Lung (tissue), 12 donors: Measurements from ENCODE around the gene TP53RK. TPM values are rescaled to one million over a fixed set of nuclear protein-coding genes. Genes with fewer than 3 reads are reported as not detected.

Experiments used
- ATAC-seq: fragments of 200-7000 bp; cut with Tn5 transposase; one replicate; pipeline ENCODE4 v1.9.1; 2020; ENCODE audit warnings: moderate number of reproducible peaks; ENCODE audit not compliant: insufficient read depth, low FRiP score
- DNase-seq, 3 donors: peaks; one replicate each; pipeline ENCODE4 v3.0.0-alpha.2; 2013 to 2017
- H3K27ac ChIP-seq, 2 donors: one replicate each; pipeline ENCODE4 v1.5.1; 2013; ENCODE audit warnings: mild to moderate bottlenecking in 2 of 2, moderate library complexity in 2 of 2, control low read depth in 1 of 2, inconsistent platforms in 1 of 2, low read depth in 1 of 2, low read length in 1 of 2
- H3K27me3 ChIP-seq, 3 donors: one replicate each; pipeline ENCODE4 v1.5.1; 2013; ENCODE audit warnings: low read length in 2 of 3; ENCODE audit not compliant: control insufficient read depth in 3 of 3, insufficient read depth in 3 of 3
- H3K36me3 ChIP-seq, 4 donors: one replicate each; pipeline ENCODE4 v1.5.1; 2013; ENCODE audit warnings: low read length in 4 of 4, mild to moderate bottlenecking in 1 of 4, moderate library complexity in 1 of 4; ENCODE audit not compliant: control insufficient read depth in 4 of 4, insufficient read depth in 4 of 4
- H3K4me1 ChIP-seq, 5 donors: one replicate each; pipeline ENCODE4 v1.5.1; 2013; ENCODE audit warnings: low read length in 5 of 5, mild to moderate bottlenecking in 2 of 5, moderate library complexity in 1 of 5; ENCODE audit not compliant: control insufficient read depth in 5 of 5, insufficient read depth in 5 of 5
- H3K4me3 ChIP-seq: one replicate; pipeline ENCODE4 v1.5.1; 2013; ENCODE audit warnings: mild to moderate bottlenecking, control low read depth, moderate library complexity
- H3K9ac ChIP-seq, 2 donors: one replicate each; pipeline ENCODE4 v1.5.1; 2013; ENCODE audit warnings: low read length in 2 of 2, control low read depth in 1 of 2; ENCODE audit not compliant: insufficient read depth in 1 of 2
- H3K9me3 ChIP-seq, 4 donors: one replicate each; pipeline ENCODE4 v1.5.1; 2013; ENCODE audit warnings: low read length in 3 of 4, mild to moderate bottlenecking in 1 of 4, moderate library complexity in 1 of 4; ENCODE audit not compliant: control insufficient read depth in 4 of 4, insufficient read depth in 3 of 4
- CTCF ChIP-seq: IDR thresholded peaks from 2 replicates; pipeline ENCODE4 v1.5.1; 2012; ENCODE audit warnings: mild to moderate bottlenecking; ENCODE audit errors: control extremely low read depth, extremely low read depth
- WGBS, 2 donors: extraction: QIAGEN DNeasy Blood & Tissue Kit; methylation state at CpG; one replicate each; pipeline ENCODE4 v1.1.7; 2013; 5-methylcytosine and 5-hydroxymethylcytosine counted together
- polyA plus RNA-seq, 2 donors: library from polyadenylated mRNA; stranded (reverse); fragments of 200-250 nt; gene quantifications; one replicate each; pipeline ENCODE4 v1.2.1, GENCODE V29; 2013
- total RNA-seq, 2 donors: library from RNA; depleted of rRNA in 1 of 2; stranded (reverse); fragments of >200 nt in 1 of 2; gene quantifications; one replicate each; pipeline ENCODE4 v1.2.1, GENCODE V29; 2014 to 2021
- donor health status: control.
- donor health status: control.
- donor health status: Bipolar disorder and iron deficiency.
- donor health status: healthy.
- donor health status: DM: yes; HTN: yes; CAD: no.

TP53RK gene
- total and polyA plus RNA-seq, 4 donors: 11.6 to 15.7 (median 12.5) TPM

- no peaks in the 10 kb centered on the region for H3K4me1 ChIP-seq
- ATAC-seq (no peak), DNase-seq (no peak)
- H3K27me3 ChIP-seq: no peaks in the 10 kb centered on the region
- no peak overlapping the region for H3K9ac ChIP-seq
- H3K9me3 ChIP-seq: peaks cover 0 to 10% (median 3%) of the 10 kb centered on the region in 4 donors
- peaks cover 0 to 13% (median 10%) of the 10 kb centered on the region in 4 donors for H3K36me3 ChIP-seq
- TF ChIP-seq CTCF: no peak
- H3K27ac ChIP-seq: no peak overlapping the region
- WGBS, 2 donors: 95 to 97% methylated on average over 27 of the region's 27 CpGs
- H3K4me3 ChIP-seq: no peak overlapping the region
These were observed 36.2 kb upstream of the TP53RK start for GRCh38 chr20:46725186-46726165.

- Histone ChIP-seq H3K36me3 (peaks cover 0 to 10% (median 7%) of the 10 kb centered on the region in 4 donors), H3K9me3 (peaks cover 0 to 9% (median 3%) of the 10 kb centered on the region in 4 donors), H3K27ac (no peak overlapping the region), H3K9ac (no peak overlapping the region), H3K4me3 (no peak overlapping the region), H3K4me1 (no peaks in the 10 kb centered on the region), H3K27me3 (no peaks in the 10 kb centered on the region)
- TF ChIP-seq CTCF: no peak
- no peak for DNase-seq
- ATAC-seq: no peak
- 44 to 53% methylated on average over 1 of the region's 1 CpG for WGBS, 2 donors
These were observed 35.2 kb upstream of the TP53RK start for GRCh38 chr20:46724343-46724959.

- Histone ChIP-seq H3K4me1 (no peaks in the 10 kb centered on the region), H3K4me3 (no peak overlapping the region), H3K27ac (no peak overlapping the region), H3K9me3 (peaks cover 0 to 9% (median 3%) of the 10 kb centered on the region in 4 donors), H3K9ac (no peak overlapping the region), H3K27me3 (no peaks in the 10 kb centered on the region), H3K36me3 (peaks cover 0 to 8% (median 7%) of the 10 kb centered on the region in 4 donors)
- WGBS, 2 donors: 95 to 97% methylated on average over 1 of the region's 1 CpG
- ATAC-seq: no peak
- no peak for TF ChIP-seq CTCF
- DNase-seq: no peak
These were observed 33.8 kb upstream of the TP53RK start for GRCh38 chr20:46723039-46723438.
